Measurements from ENCODE around the gene NR2C2. TPM values are rescaled to one million over a fixed set of nuclear protein-coding genes. Genes with fewer than 3 reads are reported as not detected.

NR2C2 gene
- total RNA-seq, 4 donors from 2014 or later = 32.2 to 60.6 (median 47.8) TPM

DNA sequence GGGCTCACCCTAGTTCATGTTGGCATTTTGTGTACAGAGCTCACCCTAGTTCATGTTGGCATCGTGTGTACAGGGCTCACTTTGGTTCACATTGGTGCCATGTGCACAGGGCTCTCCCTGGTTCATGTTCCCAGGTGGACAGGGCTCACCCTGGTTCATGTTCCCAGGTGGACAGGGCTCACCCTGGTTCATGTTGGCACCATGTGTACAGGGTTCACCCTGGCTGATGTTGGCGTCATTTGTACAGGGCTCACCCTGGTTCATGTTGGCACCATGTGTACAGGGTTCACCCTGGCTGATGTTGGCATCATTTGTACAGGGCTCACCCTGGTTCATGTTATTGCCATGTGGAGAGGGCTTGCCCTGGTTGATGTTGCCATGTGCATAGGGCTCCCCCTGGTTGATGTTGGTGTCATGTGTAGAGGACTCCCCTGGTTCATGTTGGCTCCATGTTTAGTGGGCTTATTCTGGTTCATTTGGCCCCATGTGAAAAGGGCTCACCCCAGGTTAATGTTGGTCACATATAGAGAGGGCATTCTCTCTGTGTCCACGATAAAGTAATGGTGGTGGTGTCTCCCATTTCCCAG, 31.7 kb upstream of the NR2C2 start:
- Histone ChIP-seq H3K4me1 (peaks cover 0 to under 1% (median 0%) of the 10 kb centered on the region in 4 donors), H3K4me3 (no peak overlapping the region), H3K27me3 (no peaks in the 10 kb centered on the region), H3K9me3 (no peaks in the 10 kb centered on the region), H3K36me3 (no peaks in the 10 kb centered on the region), H3K27ac (no peak overlapping the region)
- DNase-seq = no peak
- intact Hi-C loops (cut with DNase I; ENCODE audit: low total_unique reads) = loop anchor here (10.0 kb wide), 1 partner anchor 401 kb away; no protein-coding TSS in a partner anchor
- WGBS, 2 donors (ENCODE audit: low coverage in 1 of 2) = 21% methylated on average over 3 of the region's 3 CpGs; no CpG with 5 or more reads in 1 of the 2 donors
- in situ Hi-C loops (cut with MboI; ENCODE audit: low pct_ligation_motif_present in 1 of 4, low pct_unique_long_range_greater_than_20kb in 1 of 4, low sequenced_read_pairs in 3 of 4) = loop anchor here in 3 of 4 donors (10.0 to 25.0 kb wide), 4 partner anchors 121 to 403 kb away; partner anchors contain the start of gene C3orf20 (in 2 of the 3)
- TF ChIP-seq, protein P1, sequence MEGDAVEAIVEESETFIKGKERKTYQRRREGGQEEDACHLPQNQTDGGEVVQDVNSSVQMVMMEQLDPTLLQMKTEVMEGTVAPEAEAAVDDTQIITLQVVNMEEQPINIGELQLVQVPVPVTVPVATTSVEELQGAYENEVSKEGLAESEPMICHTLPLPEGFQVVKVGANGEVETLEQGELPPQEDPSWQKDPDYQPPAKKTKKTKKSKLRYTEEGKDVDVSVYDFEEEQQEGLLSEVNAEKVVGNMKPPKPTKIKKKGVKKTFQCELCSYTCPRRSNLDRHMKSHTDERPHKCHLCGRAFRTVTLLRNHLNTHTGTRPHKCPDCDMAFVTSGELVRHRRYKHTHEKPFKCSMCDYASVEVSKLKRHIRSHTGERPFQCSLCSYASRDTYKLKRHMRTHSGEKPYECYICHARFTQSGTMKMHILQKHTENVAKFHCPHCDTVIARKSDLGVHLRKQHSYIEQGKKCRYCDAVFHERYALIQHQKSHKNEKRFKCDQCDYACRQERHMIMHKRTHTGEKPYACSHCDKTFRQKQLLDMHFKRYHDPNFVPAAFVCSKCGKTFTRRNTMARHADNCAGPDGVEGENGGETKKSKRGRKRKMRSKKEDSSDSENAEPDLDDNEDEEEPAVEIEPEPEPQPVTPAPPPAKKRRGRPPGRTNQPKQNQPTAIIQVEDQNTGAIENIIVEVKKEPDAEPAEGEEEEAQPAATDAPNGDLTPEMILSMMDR (IDR thresholded peaks at IDR 0.05) = peak in 4 of 5 experiments; percentile 14 to 29 (median 20)
- TF ChIP-seq POLR2A (IDR thresholded peaks at IDR 0.05) (no peak), POLR2AphosphoS5 (IDR thresholded peaks at IDR 0.05) (no peak), EP300 (IDR thresholded peaks at IDR 0.05; ENCODE audit: low read depth) (no peak)

DNA sequence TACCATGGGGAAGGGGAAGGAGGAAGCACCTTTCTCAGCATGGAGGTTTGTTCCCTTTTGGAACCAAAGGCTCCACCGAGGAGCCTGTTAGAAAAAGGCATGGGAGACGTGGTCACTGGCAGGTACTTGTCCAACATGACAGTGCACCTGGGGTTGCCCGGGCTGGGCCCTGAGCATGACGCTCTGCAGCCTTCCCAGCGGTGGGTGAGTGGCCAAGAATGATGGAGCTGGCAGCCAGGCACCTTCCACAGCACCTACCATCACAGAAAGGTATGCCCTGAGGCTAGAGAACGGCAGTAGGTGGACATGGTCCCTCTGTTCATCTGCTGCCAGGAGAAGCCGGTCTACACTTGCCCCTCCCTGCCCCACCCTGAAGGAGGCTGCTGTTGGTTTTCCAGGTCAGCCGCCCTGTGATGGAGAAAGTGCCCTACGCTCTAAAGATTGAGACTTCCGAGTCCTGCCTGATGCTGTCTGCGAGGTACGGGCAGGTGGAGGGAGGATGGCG, 29.0 kb upstream of the NR2C2 start:
- TF ChIP-seq POLR2A (IDR thresholded peaks at IDR 0.05) (no peak), EP300 (IDR thresholded peaks at IDR 0.05; ENCODE audit: low read depth) (no peak), POLR2AphosphoS5 (IDR thresholded peaks at IDR 0.05) (no peak)
- H3K27me3 ChIP-seq = no peaks in the 10 kb centered on the region
- H3K36me3 ChIP-seq = no peaks in the 10 kb centered on the region
- H3K9me3 ChIP-seq = no peaks in the 10 kb centered on the region
- no peak overlapping the region for H3K4me3 ChIP-seq
- intact Hi-C loops (cut with DNase I; ENCODE audit: low total_unique reads) = loop anchor here (10.0 kb wide), 1 partner anchor 404 kb away; no protein-coding TSS in a partner anchor
- H3K27ac ChIP-seq = no peak overlapping the region
- no peak for DNase-seq
- WGBS, 2 donors (ENCODE audit: low coverage in 1 of 2) = 59 to 67% methylated on average over 4 to 13 of the region's 13 CpGs
- H3K4me1 ChIP-seq = peaks cover 0 to 7% (median 0%) of the 10 kb centered on the region in 4 donors
- in situ Hi-C loops (cut with MboI; ENCODE audit: low pct_ligation_motif_present in 1 of 4, low pct_unique_long_range_greater_than_20kb in 1 of 4, low sequenced_read_pairs in 3 of 4) = loop anchor here in 3 of 4 donors (10.0 to 25.0 kb wide), 4 partner anchors 124 to 406 kb away; partner anchors contain the start of gene C3orf20 (in 2 of the 3)

DNA sequence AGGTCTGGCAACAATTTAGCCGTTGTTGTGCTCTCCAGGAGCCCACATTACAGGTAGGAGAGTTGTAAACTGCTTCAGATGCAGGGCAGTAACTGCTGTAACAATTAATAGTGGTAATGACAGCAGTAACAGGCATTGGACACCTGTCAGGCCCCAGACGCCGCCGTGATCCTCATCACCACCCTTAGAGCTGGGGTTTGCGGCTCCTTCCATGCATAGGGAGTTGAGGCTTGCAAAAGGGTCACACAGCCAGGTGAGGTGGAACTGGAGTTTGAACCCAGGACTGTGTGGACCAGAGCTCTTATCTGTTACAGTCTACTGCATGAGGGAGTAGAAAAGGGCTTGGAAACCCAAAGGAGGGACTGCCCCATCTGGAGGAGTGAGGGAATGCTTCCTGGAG, 26.8 kb upstream of the NR2C2 start:
- no peak overlapping the region for H3K27ac ChIP-seq
- no peaks in the 10 kb centered on the region for H3K36me3 ChIP-seq
- in situ Hi-C loops (cut with MboI; ENCODE audit: low pct_ligation_motif_present in 1 of 4, low pct_unique_long_range_greater_than_20kb in 1 of 4, low sequenced_read_pairs in 3 of 4) (loop anchor here in 3 of 4 donors (10.0 to 25.0 kb wide), 3 partner anchors 126 to 408 kb away; partner anchors contain the start of gene C3orf20 (in 2 of the 3)), intact Hi-C loops (cut with DNase I; ENCODE audit: low total_unique reads) (loop anchor here (5.0 kb wide), 1 partner anchor 248 kb away; no protein-coding TSS in a partner anchor)
- WGBS, 2 donors (ENCODE audit: low coverage in 1 of 2) = 86 to 92% methylated on average over 5 of the region's 5 CpGs
- TF ChIP-seq EP300 (IDR thresholded peaks at IDR 0.05; ENCODE audit: low read depth) (no peak), POLR2AphosphoS5 (IDR thresholded peaks at IDR 0.05) (no peak), POLR2A (IDR thresholded peaks at IDR 0.05) (no peak)
- TF ChIP-seq, protein P1 (IDR thresholded peaks at IDR 0.05) = no peak
- DNase-seq = no peak
- H3K9me3 ChIP-seq = no peaks in the 10 kb centered on the region
- no peaks in the 10 kb centered on the region for H3K27me3 ChIP-seq
- H3K4me1 ChIP-seq = peaks cover 0 to 7% (median 0%) of the 10 kb centered on the region in 4 donors
- no peak overlapping the region for H3K4me3 ChIP-seq

DNA sequence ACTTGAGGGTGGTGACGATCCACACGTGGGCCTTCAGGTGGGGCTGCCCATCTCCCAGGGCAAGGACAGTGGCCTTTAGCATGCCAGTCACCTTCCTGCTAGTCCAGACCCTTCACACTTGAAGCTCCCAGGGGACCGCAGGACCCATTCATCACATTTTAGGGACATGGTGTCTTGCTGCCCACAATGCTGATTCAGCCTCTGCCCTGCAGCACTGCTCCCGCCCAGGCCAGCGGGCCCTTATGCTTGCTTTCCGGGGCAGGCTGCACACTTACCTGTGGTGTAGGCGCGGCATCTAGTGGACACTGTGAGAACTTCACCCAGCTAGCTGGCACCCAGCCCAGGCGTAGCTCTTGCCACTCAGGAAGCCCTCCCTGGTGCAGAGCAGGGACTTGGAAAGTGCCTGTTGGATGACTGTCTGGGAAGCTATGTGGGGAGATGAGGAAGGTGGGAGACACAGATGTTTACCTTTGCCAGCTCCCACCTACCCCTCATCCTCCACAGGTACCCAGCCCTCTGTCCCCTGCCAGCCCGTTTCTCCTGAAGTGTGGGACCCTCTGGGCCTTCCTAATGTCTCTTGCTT, 26.3 kb upstream of the NR2C2 start:
- in situ Hi-C loops (cut with MboI; ENCODE audit: low pct_ligation_motif_present in 1 of 4, low pct_unique_long_range_greater_than_20kb in 1 of 4, low sequenced_read_pairs in 3 of 4) (loop anchor here in 3 of 4 donors (10.0 to 25.0 kb wide), 3 partner anchors 126 to 409 kb away; partner anchors contain the start of gene C3orf20 (in 2 of the 3)), intact Hi-C loops (cut with DNase I; ENCODE audit: low total_unique reads) (loop anchor here (5.0 kb wide), 1 partner anchor 249 kb away; no protein-coding TSS in a partner anchor)

More for the DNA sequence above, 26.3 kb upstream of the NR2C2 start:
- no peak for TF ChIP-seq POLR2A (IDR thresholded peaks at IDR 0.05)
- no peak for TF ChIP-seq EP300 (IDR thresholded peaks at IDR 0.05; ENCODE audit: low read depth)
- TF ChIP-seq POLR2AphosphoS5 (IDR thresholded peaks at IDR 0.05) = peak in 2 of 3 donors; percentile 39 to 67
- TF ChIP-seq, protein P1 (IDR thresholded peaks at IDR 0.05) = peak; percentile 97 to 99 (median 99)
- no peaks in the 10 kb centered on the region for H3K27me3 ChIP-seq
- WGBS, 2 donors (ENCODE audit: low coverage in 1 of 2) = 19% methylated on average over 10 of the region's 10 CpGs; no CpG with 5 or more reads in 1 of the 2 donors
- no peaks in the 10 kb centered on the region for H3K9me3 ChIP-seq
- peak; percentile 88 for DNase-seq
- H3K4me3 ChIP-seq = no peak overlapping the region
- peaks cover 0 to 7% (median 0%) of the 10 kb centered on the region in 4 donors for H3K4me1 ChIP-seq
- no peaks in the 10 kb centered on the region for H3K36me3 ChIP-seq
- H3K27ac ChIP-seq = no peak overlapping the region

All from transverse colon (tissue), 4 donors.